Heart left ventricle (tissue), 16 donors: ENCODE data around the gene EIF3D. TPM values are rescaled to one million over a fixed set of nuclear protein-coding genes. Genes with fewer than 3 reads are reported as not detected.

Source experiments
- ATAC-seq, 4 donors: fragments of 200-7000 bp; cut with Tn5 transposase; one replicate each; pipeline ENCODE4 v1.9.1; 2020 to 2022; ENCODE audit warnings: moderate library complexity in 4 of 4, mild to moderate bottlenecking in 3 of 4, moderate number of reproducible peaks in 1 of 4
- DNase-seq, 5 donors: peaks; one replicate each; pipeline ENCODE4 v3.0.0-alpha.2; 2020
- H3K27ac ChIP-seq, 12 donors: fragments of 200-600 bp; sonication (generic) in 4 of 12; one replicate each; pipeline versions ENCODE4 v1.5.0 to v1.8.0; 2016 to 2022; ENCODE audit warnings: mild to moderate bottlenecking in 2 of 12
- H3K27me3 ChIP-seq, 9 donors: fragments of 200-600 bp; sonication (generic) in 2 of 9; one replicate each; pipeline versions ENCODE4 v1.5.1 to v1.8.0; 2016 to 2022; ENCODE audit warnings: mild to moderate bottlenecking in 3 of 9
- H3K36me3 ChIP-seq, 9 donors: fragments of 200-600 bp; sonication (generic) in 2 of 9; one replicate each; pipeline versions ENCODE4 v1.5.0 to v1.8.0; 2018 to 2022; ENCODE audit warnings: mild to moderate bottlenecking in 2 of 9
- H3K4me1 ChIP-seq, 12 donors: fragments of 200-600 bp; sonication (generic) in 4 of 12; one replicate each; pipeline versions ENCODE4 v1.5.0 to v1.8.0; 2016 to 2022; ENCODE audit warnings: mild to moderate bottlenecking in 3 of 12
- H3K4me3 ChIP-seq, 12 donors: fragments of 200-600 bp; sonication (generic) in 4 of 12; one replicate each; pipeline versions ENCODE4 v1.5.0 to v1.8.0; 2017 to 2022; ENCODE audit warnings: mild to moderate bottlenecking in 9 of 12, moderate library complexity in 4 of 12
- H3K9me3 ChIP-seq, 12 donors: fragments of 200-600 bp; sonication (generic) in 4 of 12; one replicate each; pipeline versions ENCODE4 v1.5.0 to v1.8.0; 2016 to 2022; ENCODE audit warnings: mild to moderate bottlenecking in 1 of 12
- POLR2A ChIP-seq, 2 donors: fragments of 450-650 bp; IDR thresholded peaks; one replicate each; pipeline ENCODE4 v1.6.1; 2017; ENCODE audit warnings: antibody characterized with exemption in 2 of 2, mild to moderate bottlenecking in 2 of 2, moderate library complexity in 2 of 2
- WGBS, 4 donors: extraction: QIAGEN DNeasy Blood & Tissue Kit in 2 of 4; methylation state at CpG; one replicate each; pipeline versions ENCODE4 v1.1.5 to v1.1.7; 2013 to 2018; 5-methylcytosine and 5-hydroxymethylcytosine counted together
- intact Hi-C, 10 donors: fragments of 100-400 bp; cut with DNase I; formaldehyde crosslinking; loops; one replicate each; pipeline versions ENCODE4 v1.11.1 to v1.14.2; 2022
- polyA plus RNA-seq, 2 donors: library from polyadenylated mRNA; stranded (reverse); fragments of 200-250 nt; gene quantifications; one replicate each; pipeline ENCODE4 v1.2.3, GENCODE V29; 2013
- total RNA-seq, 9 donors: library from RNA; depleted of rRNA in 2 of 9; stranded (reverse); fragments of >200 nt in 2 of 9; fragmentation: NEBNext Ultra II Directional in 3 of 9; extraction: Animal tissue kit (Norgen Biotek cat#: 25700) in 3 of 9; gene quantifications; one replicate each; pipeline versions ENCODE4 v1.1.0 to v1.2.4, GENCODE V29; 2016 to 2023
- TF ChIP-seq, protein P1 (sequence below), 12 donors: fragments of 200-600 bp; sonication (generic) in 4 of 12; IDR thresholded peaks; one replicate each; pipeline versions ENCODE4 v1.5.0 to v1.8.0; 2018 to 2022; ENCODE audit warnings: antibody characterized with exemption in 12 of 12, mild to moderate bottlenecking in 5 of 12
- donor health status: ischemic (EF 13 %, LVEDD 7.1; RV severe dilation, severe dysfunction).
- donor health status: healthy with polysubstance abuse.
- donor health status: DM: no; HTN: yes; CAD: no.
- donor health status: DM: no; HTN: no; CAD: no.
- donor health status: ischemic (EF 25% LVEDD 6.9; RV normal size, moderate dysfunction).
- donor health status: ischemic (EF 25% LVEDD 5.7; RV mildly dilated, moderate dysfunction).
- donor health status: healthy.
- donor health status: DM: yes; HTN: yes; CAD: no.
- donor health status: ischemic (EF 35%, LVEDD 5.7; RV mildly dilated, moderate dysfunction).
- donor health status: nonischemic (EF 11% LVEDD 7.7; RV severe dilation, severe dysfunction).
- donor health status: DM: yes; HTN: yes; CAD: no.
- donor health status: PGD.
- donor health status: ischemic (EF 29% LVEDD 5.4; RV normal size, mild dysfunction).
- donor health status: nonischemic (EF 23%, LVEDD 6.1; RV moderate dilation, normal function).

EIF3D gene
- total and polyA plus RNA-seq, 11 donors, result 73.6 to 206 (median 89.4) TPM

- DNase-seq (peak in 1 of 5 donors; percentile 62), ATAC-seq (no peak)
- H3K27me3 ChIP-seq, result peaks cover 0 to 44% (median 15%) of the 10 kb centered on the region in 9 donors
- WGBS, 4 donors, result 66 to 75% (median 67%) methylated on average over 48 of the region's 48 CpGs
- H3K4me3 ChIP-seq, result no peak overlapping the region
- TF ChIP-seq, protein P1, sequence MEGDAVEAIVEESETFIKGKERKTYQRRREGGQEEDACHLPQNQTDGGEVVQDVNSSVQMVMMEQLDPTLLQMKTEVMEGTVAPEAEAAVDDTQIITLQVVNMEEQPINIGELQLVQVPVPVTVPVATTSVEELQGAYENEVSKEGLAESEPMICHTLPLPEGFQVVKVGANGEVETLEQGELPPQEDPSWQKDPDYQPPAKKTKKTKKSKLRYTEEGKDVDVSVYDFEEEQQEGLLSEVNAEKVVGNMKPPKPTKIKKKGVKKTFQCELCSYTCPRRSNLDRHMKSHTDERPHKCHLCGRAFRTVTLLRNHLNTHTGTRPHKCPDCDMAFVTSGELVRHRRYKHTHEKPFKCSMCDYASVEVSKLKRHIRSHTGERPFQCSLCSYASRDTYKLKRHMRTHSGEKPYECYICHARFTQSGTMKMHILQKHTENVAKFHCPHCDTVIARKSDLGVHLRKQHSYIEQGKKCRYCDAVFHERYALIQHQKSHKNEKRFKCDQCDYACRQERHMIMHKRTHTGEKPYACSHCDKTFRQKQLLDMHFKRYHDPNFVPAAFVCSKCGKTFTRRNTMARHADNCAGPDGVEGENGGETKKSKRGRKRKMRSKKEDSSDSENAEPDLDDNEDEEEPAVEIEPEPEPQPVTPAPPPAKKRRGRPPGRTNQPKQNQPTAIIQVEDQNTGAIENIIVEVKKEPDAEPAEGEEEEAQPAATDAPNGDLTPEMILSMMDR (IDR thresholded peaks at IDR 0.05), result no peak
- TF ChIP-seq POLR2A (IDR thresholded peaks at IDR 0.05), result no peak
- H3K9me3 ChIP-seq, result no peaks in the 10 kb centered on the region
- H3K36me3 ChIP-seq, result no peaks in the 10 kb centered on the region
- intact Hi-C loops, result no loop called here
- H3K4me1 ChIP-seq, result peaks cover 0 to 13% (median 0%) of the 10 kb centered on the region in 12 donors
- H3K27ac ChIP-seq, result no peak overlapping the region
Measured at GRCh38 chr22:36564422-36565158, 35.6 kb upstream of the EIF3D start.

GRCh38 chr22:36563898-36564297 lies 34.9 kb upstream of the EIF3D start:
- intact Hi-C loops, result no loop called here
- 29 to 45% (median 38%) methylated on average over 5 of the region's 5 CpGs for WGBS, 4 donors
- H3K27me3 ChIP-seq, result peaks cover 0 to 44% (median 15%) of the 10 kb centered on the region in 9 donors

DNA sequence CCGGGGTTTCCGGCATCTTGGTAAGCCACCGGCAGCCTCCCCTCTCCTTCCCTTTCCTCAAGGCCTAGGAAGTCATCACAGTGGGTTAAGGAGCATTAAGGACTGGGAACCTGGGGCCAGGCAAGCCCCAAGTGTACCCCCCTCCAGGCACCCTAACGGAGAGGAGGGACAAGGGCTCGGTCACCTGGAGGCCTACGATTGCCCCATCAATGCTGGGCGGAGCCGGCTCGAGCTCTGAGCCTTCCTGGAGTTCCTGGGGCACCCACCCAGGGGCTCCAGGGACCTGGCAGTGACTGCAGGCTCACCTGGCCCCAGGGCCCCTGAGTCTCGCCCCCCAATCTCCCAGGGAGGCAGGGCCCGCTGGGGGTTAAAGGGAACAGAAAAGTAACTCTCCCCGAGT lies 34.5 kb upstream of the EIF3D start:
- no peaks in the 10 kb centered on the region for H3K9me3 ChIP-seq
- intact Hi-C loops, result no loop called here
- TF ChIP-seq, protein P1 (IDR thresholded peaks at IDR 0.05), result no peak
- TF ChIP-seq POLR2A (IDR thresholded peaks at IDR 0.05), result no peak
- 47 to 56% (median 54%) methylated on average over 7 to 12 of the region's 12 CpGs for WGBS, 4 donors
- no peak overlapping the region for H3K4me3 ChIP-seq
- no peak overlapping the region for H3K27ac ChIP-seq
- no peaks in the 10 kb centered on the region for H3K36me3 ChIP-seq
- ATAC-seq, result no peak
- no peak for DNase-seq
- peaks cover 0 to 13% (median 0%) of the 10 kb centered on the region in 12 donors for H3K4me1 ChIP-seq
- peaks cover 0 to 44% (median 15%) of the 10 kb centered on the region in 9 donors for H3K27me3 ChIP-seq

More at GRCh38 chr22:36563898-36564297, 34.9 kb upstream of the EIF3D start:
- Histone ChIP-seq H3K27ac (no peak overlapping the region), H3K4me3 (no peak overlapping the region), H3K4me1 (peaks cover 0 to 13% (median 0%) of the 10 kb centered on the region in 12 donors), H3K36me3 (no peaks in the 10 kb centered on the region), H3K9me3 (no peaks in the 10 kb centered on the region)
- TF ChIP-seq POLR2A (IDR thresholded peaks at IDR 0.05), result no peak
- TF ChIP-seq, protein P1 (IDR thresholded peaks at IDR 0.05), result no peak
- ATAC-seq, result no peak
- DNase-seq, result no peak

GRCh38 chr22:36563001-36563400 lies 34.0 kb upstream of the EIF3D start:
- H3K4me1 ChIP-seq, result peaks cover 0 to 13% (median 0%) of the 10 kb centered on the region in 12 donors
- H3K4me3 ChIP-seq, result no peak overlapping the region
- H3K36me3 ChIP-seq, result no peaks in the 10 kb centered on the region
- TF ChIP-seq, protein P1 (IDR thresholded peaks at IDR 0.05), result no peak
- TF ChIP-seq POLR2A (IDR thresholded peaks at IDR 0.05), result no peak
- peaks cover 0 to 44% (median 15%) of the 10 kb centered on the region in 9 donors for H3K27me3 ChIP-seq
- H3K27ac ChIP-seq, result no peak overlapping the region
- intact Hi-C loops, result no loop called here
- H3K9me3 ChIP-seq, result no peaks in the 10 kb centered on the region
- DNase-seq (no peak), ATAC-seq (no peak)
- WGBS, 4 donors, result 58 to 75% (median 64%) methylated on average over 3 of the region's 3 CpGs
